SK-MEL-5 (cell line): Measurements from ENCODE around the gene NAA35. TPM values are rescaled to one million over a fixed set of nuclear protein-coding genes. Genes with fewer than 3 reads are reported as not detected.
"Not testable (repeated sequence)": the region's sequence is repeated elsewhere in the genome, so short reads cannot be mapped to it uniquely, and the experiment has no call there.

Source experiments
- DNase-seq: peaks from one replicate; pipeline ENCODE4 v3.0.0-alpha.2; 2016; ENCODE audit warnings: low read depth, low spot score
- in situ Hi-C: cut with HindIII; loops from 2 replicates; pipeline ENCODE4 v1.10.0; 2016; ENCODE audit warnings: low sequenced_read_pairs, high pct_unique_total_duplicates, low pct_unique_long_range_greater_than_20kb
- total RNA-seq: library from RNA; depleted of rRNA; stranded (reverse); fragments of >200 nt; shearing (Covaris generic); gene quantifications from 2 replicates; pipeline ENCODE4 v1.2.3, GENCODE V29; 2014

Gene NAA35
- total RNA-seq, 1 experiment from 2014 or later = 29.2 TPM

DNA sequence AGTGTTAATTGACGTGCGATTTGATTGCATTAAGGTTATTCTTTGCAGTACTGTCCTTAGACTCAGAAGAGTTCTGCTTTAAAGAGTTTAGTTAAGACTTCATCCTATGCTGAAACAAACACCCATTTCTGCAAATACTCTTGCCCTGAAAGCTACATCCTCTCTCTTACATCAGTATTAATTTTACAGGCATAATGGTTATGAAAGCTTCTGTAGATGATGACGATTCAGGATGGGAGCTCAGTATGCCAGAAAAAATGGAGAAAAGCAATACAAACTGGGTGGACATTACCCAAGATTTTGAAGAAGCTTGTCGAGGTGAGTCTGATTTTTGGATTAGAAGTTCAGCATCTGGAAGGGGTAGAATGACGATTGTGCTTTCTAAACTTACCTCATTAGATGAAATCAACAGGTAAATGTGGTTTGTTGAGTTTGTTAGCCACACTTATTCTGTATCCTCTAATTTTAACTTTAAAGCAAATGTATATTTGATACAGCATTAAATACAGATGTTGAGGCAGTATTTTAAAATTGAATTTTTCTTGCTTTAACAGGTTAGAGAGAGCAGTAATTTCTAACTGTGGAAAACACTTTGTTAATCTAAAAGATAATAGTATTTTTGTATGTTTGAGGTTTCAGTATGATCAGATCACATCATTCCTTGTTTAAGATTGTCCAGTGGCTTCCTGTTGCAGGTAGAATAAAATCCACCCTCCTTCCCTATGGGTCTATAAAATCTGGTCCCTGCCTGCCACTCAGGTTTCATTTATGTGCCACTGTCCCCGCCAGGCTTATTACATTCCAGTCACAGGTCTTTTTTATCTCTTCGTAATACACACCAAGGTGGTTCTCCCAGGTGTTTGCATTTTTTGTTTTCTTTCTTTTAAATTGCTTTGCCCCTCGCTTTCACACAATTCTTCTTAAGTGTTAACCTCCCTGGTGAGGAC lies 1.3 kb downstream of the NAA35 start:
- in situ Hi-C loops = no loop called here
- no peak for DNase-seq

DNA sequence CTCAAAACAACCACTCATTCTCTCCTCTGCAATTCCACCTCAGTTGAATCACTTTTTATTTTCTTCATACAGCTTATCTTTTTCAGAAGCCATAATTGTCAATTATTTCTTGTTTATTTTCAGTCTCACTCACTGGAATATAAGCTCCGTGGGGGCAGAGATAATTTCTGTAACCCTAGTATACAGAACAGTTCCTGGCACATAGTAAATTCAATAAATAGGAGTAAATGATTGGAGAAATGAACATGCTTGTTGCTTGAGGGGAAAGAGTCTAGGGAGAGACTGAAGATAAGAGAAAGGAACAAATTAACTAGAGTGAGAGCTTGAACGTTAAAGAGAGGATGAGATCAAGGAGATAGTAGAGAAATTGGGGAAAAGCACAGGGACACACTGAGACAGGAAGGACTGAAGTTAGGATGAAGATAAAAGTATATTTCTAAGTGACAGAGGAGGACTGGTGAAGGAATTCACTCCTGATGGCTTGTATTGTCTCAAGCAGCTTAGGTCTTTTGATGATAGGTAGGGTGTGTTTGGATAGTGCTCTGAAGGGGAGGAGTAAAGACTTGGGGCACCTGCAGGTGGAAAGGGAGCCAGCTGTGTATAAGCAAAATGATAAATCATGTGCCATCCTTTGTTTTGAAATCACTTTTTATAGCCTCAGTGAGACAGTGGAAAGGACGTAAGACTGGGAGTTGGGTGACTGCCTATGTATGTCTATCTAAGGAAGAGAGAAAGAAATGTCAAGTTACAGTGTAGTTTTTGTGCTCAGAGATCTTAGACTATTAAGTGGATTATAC lies 2.2 kb downstream of the NAA35 start:
- no peak for DNase-seq
- in situ Hi-C loops = no loop called here

DNA sequence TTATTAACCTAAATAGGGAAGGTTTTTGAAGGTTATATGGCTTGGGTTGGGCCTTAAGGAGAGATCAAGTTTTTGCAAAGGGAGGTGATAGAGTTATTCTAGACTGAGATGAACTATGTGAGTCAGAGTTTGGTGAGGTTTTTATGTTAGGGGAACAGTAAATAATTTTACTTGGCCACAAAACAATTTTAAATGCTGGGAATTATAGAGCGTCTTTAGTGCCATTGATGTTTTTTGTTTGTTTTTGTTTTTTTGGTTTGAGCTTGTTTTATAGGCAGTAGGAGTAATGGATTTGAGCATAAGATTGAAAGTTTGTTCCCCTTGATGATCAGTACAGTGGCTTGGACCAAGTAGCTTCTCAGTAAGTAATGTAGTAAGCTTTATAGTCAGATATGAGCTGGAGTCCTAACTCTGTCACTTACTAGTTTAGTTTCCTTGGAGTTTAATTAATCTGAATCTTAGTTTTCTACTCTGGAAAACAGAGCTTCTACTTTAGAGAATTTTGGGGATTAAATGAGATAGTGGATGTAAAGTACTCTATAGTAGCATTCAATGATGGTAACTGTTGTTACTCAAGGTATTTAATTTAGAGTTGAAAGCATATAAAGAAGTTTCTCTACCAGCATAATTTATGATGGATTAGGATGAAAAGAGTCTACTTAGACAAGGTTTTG lies 2.9 kb downstream of the NAA35 start:
- DNase-seq = no peak
- in situ Hi-C loops = no loop called here

DNA sequence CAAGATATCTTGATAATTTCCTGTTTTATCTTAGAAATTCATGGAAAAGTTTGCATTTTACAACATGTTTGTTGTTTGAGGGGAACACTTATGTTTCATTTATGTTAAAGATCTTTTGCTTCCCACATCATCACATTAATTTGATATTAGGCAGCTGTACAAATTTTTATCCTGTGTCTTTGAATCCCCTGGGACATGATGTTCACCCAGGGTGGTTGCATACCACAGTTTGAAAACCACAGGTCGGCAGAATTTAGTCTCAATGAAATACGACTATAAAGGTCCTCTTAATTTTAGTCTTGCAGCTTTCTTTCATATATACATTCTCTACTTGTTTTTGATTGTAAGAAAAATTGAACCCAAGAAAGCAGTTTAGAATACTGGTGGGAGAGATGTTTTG lies 3.7 kb downstream of the NAA35 start:
- in situ Hi-C loops = no loop called here

DNA sequence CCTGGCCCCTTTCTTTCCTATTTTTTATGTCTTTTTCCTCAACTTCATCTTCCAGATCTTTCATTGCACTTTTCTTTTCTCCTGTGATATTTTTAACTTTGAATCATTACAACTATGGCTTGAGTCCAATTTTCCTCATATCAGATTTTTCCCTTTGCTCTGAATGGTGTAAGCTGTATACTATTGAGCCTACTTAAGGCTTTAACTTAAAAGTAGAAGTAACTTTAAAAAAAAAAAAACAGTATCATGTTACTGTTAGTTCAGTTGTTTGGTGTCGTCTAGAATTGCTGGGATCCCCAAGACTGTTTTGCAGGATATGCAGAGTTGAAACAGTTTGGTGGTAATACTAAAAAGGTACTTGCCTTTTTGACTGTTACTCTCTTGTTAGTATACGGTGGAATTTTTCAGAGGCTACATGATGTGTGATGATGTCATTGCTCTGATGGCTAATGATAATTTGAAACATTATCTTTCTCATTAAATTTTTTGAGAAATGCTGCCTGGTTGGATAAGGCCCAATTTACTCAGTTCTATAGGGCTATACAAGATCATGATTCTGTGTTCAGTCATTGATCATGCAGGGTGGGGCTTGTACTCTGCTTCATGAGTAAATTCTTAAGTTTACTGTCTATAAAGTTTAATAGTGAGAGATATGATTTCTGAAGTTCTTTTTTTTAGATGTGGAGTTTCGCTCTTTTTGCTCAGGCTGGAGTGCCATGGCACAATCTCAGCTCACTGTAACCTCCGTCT lies 8.8 kb downstream of the NAA35 start:
- in situ Hi-C loops = no loop called here
- no peak for DNase-seq

More for the DNA sequence above, 3.7 kb downstream of the NAA35 start:
- DNase-seq = no peak

DNA sequence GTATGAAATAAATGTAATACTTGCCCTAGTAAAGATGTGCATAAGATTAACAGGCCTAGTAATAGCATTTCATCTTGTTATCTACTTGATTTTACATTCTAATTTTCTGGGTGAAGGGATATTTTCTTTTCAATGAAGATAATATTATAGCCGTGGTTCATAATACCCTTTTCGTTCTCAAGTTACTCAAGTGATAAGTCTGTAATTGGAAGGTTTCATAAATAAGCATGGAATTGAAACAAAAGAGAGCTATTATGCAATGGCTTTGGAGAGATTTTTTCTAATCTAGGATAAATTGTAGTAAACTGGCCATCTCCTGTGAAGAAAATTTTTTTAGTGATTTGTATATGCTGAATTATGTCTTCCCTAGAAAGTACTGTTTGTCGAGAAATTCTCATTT lies 19.0 kb downstream of the NAA35 start:
- in situ Hi-C loops = no loop called here
- DNase-seq = no peak

DNA sequence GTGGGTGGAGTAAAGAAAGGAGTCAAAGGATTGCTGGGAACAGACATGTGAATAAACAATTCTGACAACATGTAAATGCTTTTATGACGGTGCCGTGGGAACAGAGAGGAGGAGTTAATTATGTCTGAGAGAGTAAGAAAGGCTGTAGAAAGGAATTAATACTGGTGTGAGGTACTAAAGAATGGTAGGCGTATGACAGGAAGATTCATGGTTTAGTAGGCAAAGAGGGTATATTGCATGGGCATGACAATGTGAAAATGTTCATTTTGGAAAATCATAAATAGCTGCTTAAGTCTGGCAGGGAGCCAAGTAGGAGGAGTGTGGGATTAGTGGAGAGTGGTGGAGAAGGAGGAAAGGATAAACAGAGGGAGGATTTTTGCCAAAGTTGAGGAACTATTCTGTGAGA lies 19.7 kb downstream of the NAA35 start:
- peak; percentile 33 for DNase-seq
- in situ Hi-C loops = no loop called here

DNA sequence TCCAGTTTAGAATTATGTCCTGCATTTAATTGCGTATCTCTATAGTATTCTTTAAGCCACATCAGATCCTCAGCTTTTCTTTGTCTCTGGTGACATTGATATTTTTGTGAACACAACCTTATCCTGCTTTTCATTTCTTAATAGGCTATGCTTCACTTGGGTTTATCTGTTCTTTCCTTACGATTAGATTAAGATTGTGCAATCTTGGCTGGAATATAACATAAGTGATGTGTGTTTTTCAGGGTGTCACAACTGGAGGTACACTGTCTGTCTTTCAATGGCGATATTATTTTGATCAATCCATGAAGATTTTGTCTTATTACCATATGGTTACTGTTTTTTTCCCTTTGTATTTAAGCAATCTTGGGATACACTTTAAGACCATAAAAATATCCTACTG lies 23.6 kb downstream of the NAA35 start:
- in situ Hi-C loops = no loop called here
- DNase-seq = no peak

DNA sequence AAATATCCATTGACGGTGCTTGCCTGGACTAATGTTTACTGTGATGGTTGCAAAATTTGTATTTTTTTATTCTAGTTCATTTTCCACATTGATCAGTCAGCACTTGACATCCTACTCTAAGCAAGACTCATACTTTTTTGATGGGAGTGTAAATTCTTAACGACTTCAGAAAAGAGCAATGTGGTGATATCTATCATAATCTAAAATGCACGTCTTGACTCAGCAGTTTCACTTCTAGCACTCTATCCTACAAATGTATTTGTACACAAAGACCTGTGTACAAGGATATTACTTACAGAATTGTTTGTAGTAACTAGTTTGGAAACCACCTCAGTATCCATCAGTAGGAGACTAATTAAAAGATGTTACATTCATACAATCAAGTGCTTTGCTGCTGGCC lies 24.0 kb downstream of the NAA35 start:
- in situ Hi-C loops = no loop called here
- no peak for DNase-seq

DNA sequence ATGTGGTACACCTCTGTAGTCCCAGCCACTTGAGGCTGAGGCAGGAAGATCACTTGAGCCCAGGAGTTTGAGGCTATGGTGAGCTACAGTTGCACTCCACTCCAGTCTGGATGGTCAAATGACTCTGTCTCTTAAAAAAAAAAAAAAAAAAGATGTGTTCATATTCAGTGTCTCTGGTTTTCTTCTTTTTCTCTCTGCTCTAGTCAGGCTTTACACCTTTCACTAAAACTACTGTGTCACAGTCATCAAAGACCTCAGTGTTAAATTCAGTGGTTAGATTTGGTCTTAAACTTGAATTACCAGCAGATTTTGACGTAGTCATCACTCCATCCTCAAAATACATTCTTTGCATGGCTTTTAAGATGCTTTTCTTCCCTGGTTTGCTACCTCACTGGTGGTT lies 28.8 kb downstream of the NAA35 start:
- in situ Hi-C loops = no loop called here
- DNase-seq = no peak

DNA sequence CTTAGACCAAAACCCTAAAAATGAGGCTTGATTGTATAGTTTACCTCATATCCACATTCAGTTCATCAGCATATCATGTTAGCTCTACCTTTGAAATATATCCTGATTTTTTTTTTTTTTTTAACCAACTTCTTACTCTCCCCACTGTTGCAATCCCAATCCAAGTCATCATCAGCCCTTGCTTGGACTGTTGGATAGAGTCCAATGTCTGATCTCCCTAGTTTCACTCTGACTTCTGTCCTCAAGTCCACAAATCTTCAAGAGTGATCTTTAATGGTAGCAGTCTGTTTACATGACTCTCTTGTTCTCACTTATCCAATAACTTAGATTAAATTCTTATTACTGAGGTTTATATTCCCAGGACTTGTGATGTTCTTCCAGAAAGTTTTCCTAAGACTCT lies 30.8 kb downstream of the NAA35 start:
- in situ Hi-C loops = no loop called here
- no peak for DNase-seq

DNA sequence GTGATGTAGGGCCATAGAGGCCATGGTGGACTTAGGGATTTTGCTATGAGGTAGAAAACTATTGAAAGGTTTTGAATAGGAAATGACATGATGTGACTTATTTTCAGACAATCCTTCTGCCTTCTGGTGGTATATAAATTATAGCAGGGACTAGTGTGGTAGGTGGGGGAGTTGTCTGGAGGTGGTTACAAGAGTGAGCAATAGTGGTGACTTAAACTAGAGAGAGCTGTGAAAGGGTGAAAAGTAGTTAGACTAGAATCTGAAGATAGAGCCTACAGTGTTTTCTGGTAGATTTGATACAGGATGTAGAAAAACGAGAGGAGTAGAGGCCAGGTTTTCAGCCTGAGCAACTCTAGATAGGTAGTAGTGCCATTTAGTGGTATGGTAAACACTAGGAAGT lies 32.3 kb downstream of the NAA35 start:
- in situ Hi-C loops = no loop called here
- DNase-seq = no peak

DNA sequence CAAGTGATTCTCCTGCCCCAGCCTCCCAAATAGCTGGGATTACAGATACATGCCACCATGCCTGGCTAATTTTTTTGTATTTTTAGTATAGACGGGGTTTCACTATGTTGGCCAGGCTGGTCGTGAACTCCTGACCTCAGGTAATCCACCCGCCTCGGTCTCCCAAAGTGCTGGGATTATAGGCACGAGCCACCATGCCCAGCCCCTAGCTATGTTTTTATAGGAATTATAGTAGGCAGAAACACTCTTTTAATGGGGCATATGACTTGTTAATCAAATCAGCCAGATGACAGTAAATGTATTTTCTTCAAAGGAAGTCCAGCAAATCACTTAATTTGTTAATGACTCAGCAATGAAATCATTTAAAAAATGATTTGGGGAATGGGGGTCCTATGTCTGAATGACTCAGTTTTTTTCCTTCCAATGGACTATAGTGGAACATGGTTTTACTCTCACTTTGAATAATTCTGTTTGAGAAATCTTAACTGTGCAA lies 33.2 kb downstream of the NAA35 start:
- in situ Hi-C loops = not testable (repeated sequence)

DNA sequence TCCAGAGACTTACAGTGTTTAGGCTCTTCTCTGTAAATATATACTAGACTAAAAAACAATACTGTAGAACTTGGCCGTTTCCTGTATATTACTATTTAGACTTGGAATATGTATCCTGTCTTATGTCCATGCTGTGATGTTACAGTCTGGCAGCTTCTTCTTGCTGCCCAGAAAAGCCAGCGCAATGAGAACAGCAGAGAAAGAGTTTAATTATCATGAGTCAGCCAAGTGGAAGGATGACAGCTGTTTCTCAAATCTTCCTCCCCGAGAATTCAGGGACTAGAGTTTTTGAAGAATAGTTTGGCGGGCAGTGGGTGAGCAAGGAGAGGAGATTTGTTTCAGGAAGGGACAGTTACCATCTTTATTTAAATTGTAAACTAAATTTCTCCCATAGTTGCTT lies 37.5 kb downstream of the NAA35 start:
- in situ Hi-C loops = no loop called here
- no peak for DNase-seq

More for the DNA sequence above, 33.2 kb downstream of the NAA35 start:
- not testable (repeated sequence) for DNase-seq

DNA sequence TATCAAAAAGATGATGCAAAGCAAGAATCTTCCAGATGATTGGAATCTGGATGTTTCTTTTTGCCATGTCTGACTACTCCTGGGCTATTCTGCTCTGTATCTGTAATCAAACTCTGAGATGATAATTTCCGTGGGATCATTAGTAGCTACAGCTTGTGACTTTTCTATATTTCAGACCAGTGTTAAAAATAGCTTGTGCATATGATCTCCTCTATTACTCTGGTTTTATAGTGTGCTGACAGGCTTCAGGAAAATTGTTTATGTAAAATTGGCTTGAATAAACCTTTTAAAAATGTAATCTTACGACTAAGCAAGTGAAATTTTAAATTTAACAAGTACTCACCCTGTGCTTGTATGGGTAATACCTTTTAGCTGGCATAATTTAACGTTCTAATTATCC lies 40.4 kb downstream of the NAA35 start:
- in situ Hi-C loops = no loop called here

DNA sequence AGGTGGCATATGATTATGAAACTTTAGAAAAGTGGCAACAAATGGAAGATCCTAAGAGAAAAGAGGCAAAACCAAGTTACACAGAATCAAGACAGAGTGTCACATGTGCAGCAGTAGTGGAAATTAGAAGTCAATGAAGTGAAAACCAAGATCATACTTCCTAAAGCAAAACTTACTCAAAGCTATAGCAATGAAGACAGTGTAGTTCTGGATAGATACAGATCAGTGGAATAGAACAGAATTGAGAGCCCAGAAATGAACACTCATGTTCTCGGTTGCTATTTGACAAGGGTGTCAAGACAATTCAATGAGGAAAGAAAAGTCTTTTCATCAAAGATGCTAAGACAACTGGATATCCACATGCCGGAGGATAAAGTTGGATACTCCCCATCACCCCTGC lies 43.5 kb downstream of the NAA35 start:
- in situ Hi-C loops = no loop called here
- DNase-seq = no peak

More for the DNA sequence above, 40.4 kb downstream of the NAA35 start:
- no peak for DNase-seq

DNA sequence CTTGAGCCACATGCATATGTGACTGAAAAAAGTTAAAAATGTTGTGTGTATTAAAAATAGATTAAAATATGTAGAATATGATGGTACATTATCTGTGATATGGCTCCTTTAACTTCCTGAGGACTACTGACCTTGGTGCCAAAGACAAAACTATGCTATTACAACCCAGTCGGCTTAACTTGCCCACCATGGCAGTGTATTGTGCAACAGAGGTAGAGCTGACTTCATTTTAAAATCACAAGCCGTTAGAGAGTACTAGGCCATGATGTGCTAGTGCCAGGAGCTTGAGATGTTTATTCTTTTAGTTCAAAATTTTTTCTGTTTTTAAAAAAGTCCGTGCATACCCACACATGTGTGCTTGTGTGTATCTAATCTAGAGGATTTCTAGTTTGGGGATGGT lies 46.3 kb downstream of the NAA35 start:
- in situ Hi-C loops = no loop called here
- no peak for DNase-seq
